HepG2 (cell line): ENCODE measurements around the gene NUP85. TPM values are rescaled to one million over a fixed set of nuclear protein-coding genes. Genes with fewer than 3 reads are reported as not detected.

Source experiments
- FIP1L1 ChIP-seq: fragments of 200-400 bp; formaldehyde crosslinking; IDR thresholded peaks from 2 replicates; pipeline ENCODE4 v1.6.1; 2018; ENCODE audit warnings: low read depth, mild to moderate bottlenecking, low read length, moderate library complexity, borderline replicate concordance; ENCODE audit not compliant: insufficient read depth
- FLYWCH1 ChIP-seq: sonication (generic); formaldehyde crosslinking; IDR thresholded peaks from 2 replicates; pipeline ENCODE4 v1.8.1; 2023; ENCODE audit warnings: mild to moderate bottlenecking, missing genetic modification reagents
- GFI1 ChIP-seq: sonication (generic); formaldehyde crosslinking; IDR thresholded peaks from 2 replicates; pipeline ENCODE4 v1.5.0; 2020; ENCODE audit warnings: missing genetic modification reagents, mild to moderate bottlenecking, borderline replicate concordance
- HNRNPH1 ChIP-seq: fragments of 200-400 bp; formaldehyde crosslinking; optimal IDR thresholded peaks from 2 replicates; pipeline ENCODE3; 2017; ENCODE audit warnings: mild to moderate bottlenecking, low read depth, low read length
- ISX ChIP-seq: sonication (generic); formaldehyde crosslinking; conservative IDR thresholded peaks from 2 replicates; pipeline ENCODE4 v1.5.0; 2020; ENCODE audit warnings: missing genetic modification reagents
- NBN ChIP-seq: fragments of 450-650 bp; conservative IDR thresholded peaks from 2 replicates; pipeline ENCODE4 v1.6.1; 2017
- NR3C1 ChIP-seq: sonication (generic); formaldehyde crosslinking; IDR thresholded peaks from 2 replicates; pipeline ENCODE4 v1.4.0; 2020; ENCODE audit warnings: missing genetic modification reagents
- SMAD1 ChIP-seq: sonication (generic); formaldehyde crosslinking; IDR thresholded peaks from 2 replicates; pipeline ENCODE4 v1.4.0; 2020; ENCODE audit warnings: missing genetic modification reagents, low read depth, mild to moderate bottlenecking, borderline replicate concordance
- TEAD3 ChIP-seq: optimal IDR thresholded peaks from 2 replicates; pipeline ENCODE3; 2016; ENCODE audit warnings: borderline replicate concordance
- TMF1 ChIP-seq: sonication (generic); formaldehyde crosslinking; IDR thresholded peaks from 2 replicates; pipeline ENCODE4 v1.8.1; 2022; ENCODE audit warnings: low read depth, missing genetic modification reagents
- TP53 ChIP-seq: sonication (generic); formaldehyde crosslinking; conservative IDR thresholded peaks from 2 replicates; pipeline ENCODE4 v1.4.0; 2020; ENCODE audit warnings: missing genetic modification reagents
- ZBTB26 ChIP-seq: IDR thresholded peaks from 2 replicates; pipeline ENCODE4 v1.6.1; 2016; ENCODE audit warnings: missing compliant biosample characterization, missing genetic modification reagents, borderline replicate concordance
- ZNF121 ChIP-seq: sonication (generic); formaldehyde crosslinking; IDR thresholded peaks from 2 replicates; pipeline ENCODE4 v1.5.0; 2020; ENCODE audit warnings: mild to moderate bottlenecking, missing genetic modification reagents
- ZNF136 ChIP-seq: sonication (generic); formaldehyde crosslinking; IDR thresholded peaks from 2 replicates; pipeline ENCODE4 v1.8.1; 2022; ENCODE audit warnings: low read depth, mild to moderate bottlenecking, moderate library complexity, missing genetic modification reagents
- ZNF143 ChIP-seq: sonication (generic); formaldehyde crosslinking; IDR thresholded peaks from 2 replicates; pipeline ENCODE4 v1.4.0; 2020; ENCODE audit warnings: missing genetic modification reagents
- ZNF335 ChIP-seq: sonication (generic); formaldehyde crosslinking; IDR thresholded peaks from 2 replicates; pipeline ENCODE4 v1.4.0; 2020; ENCODE audit warnings: missing genetic modification reagents
- ZNF547 ChIP-seq: sonication (generic); formaldehyde crosslinking; IDR thresholded peaks from 2 replicates; pipeline ENCODE4 v1.5.1; 2020; ENCODE audit warnings: mild to moderate bottlenecking, missing genetic modification reagents
- ZNF556 ChIP-seq: sonication (generic); formaldehyde crosslinking; IDR thresholded peaks from 2 replicates; pipeline ENCODE4 v1.4.0; 2020; ENCODE audit warnings: mild to moderate bottlenecking, missing genetic modification reagents, borderline replicate concordance
- ZNF563 ChIP-seq: sonication (generic); formaldehyde crosslinking; IDR thresholded peaks from 2 replicates; pipeline ENCODE4 v1.8.0; 2022; ENCODE audit warnings: mild to moderate bottlenecking, moderate library complexity, missing genetic modification reagents
- polyA plus RNA-seq, 8 experiments: library from polyadenylated mRNA; depleted of rRNA in 3 of 8; stranded (reverse) in 7 of 8; unstranded in 1 of 8; fragments of >200 nt; fragmentation: Illumina TruSeq in 4 of 8; extraction: Trizol in 4 of 8; gene quantifications; 2 replicates each; pipeline versions ENCODE4 v1.2.1 to v1.2.3, GENCODE V29; 2011 to 2016; ENCODE audit warnings: low read depth in 4 of 8, missing spikeins in 1 of 8, mixed read lengths in 1 of 8; ENCODE audit not compliant: insufficient read depth in 1 of 8
- total RNA-seq, 5 experiments: library from RNA; depleted of rRNA; stranded (reverse); fragments of >200 nt; fragmentation: Illumina TruSeq; extraction: Trizol; gene quantifications; 2 replicates each; pipeline ENCODE4 v1.2.3, GENCODE V29; 2016; ENCODE audit warnings: low read depth in 1 of 5
- TF ChIP-seq, protein P1 (sequence below): sonication (generic); formaldehyde crosslinking; IDR thresholded peaks from 2 replicates; pipeline ENCODE4 v1.5.1; 2020; ENCODE audit warnings: mild to moderate bottlenecking, missing genetic modification reagents, borderline replicate concordance
- TF ChIP-seq, protein P2 (sequence below): sonication (generic); formaldehyde crosslinking; IDR thresholded peaks from 2 replicates; pipeline ENCODE4 v1.4.0; 2020; ENCODE audit warnings: missing genetic modification reagents

Gene NUP85
- total and polyA plus RNA-seq, 2 of the 13 experiments (the other 11 are each of a cell fraction or from before 2014, with no cell fraction given) = 89.1 to 124 TPM

DNA sequence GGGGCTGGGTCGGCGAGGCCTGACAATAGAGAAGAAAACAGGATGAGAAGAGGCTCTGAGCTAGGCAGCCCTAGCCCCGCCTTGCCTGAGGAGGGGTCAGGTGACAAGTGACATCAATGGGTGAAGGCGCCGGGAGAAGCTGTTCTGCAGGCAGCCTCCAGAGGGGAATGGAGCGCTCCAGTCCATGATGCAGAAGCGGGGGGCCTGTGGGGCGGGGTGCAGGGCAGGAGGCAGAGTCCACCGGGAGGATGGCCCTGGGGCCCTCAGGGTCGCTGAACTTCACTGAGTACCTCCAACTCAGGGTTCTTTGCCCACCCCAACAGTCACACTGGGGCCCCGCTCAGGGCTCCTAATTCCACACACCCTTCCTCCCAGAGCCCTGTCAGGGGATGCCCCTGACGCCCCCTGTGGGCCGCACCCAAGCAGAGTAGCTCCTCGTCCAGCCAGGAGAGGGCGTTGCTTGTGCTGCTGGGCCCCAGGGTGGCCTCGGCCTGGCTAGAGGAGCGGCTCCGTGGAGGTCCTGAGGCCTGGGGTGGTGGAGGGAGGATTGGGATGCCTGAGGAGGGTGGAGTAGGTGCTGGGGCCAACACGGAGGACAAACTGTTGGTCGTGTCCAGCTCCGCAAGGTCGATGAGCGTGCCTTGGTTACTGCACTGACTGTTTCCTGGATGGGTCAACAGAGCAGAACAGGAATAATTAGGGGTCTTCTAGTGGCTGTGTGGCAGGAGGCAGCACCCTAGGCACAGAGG is 35.1 kb downstream of the NUP85 start (continued):
- TF ChIP-seq FIP1L1 (no peak), ZNF136 (no peak), ZNF143 (CRISPR knock-in tag) (no peak), ZNF335 (0 out of 2 replicates have a peak, but pooled peaks have one; percentile 44), ZNF556 (0 out of 2 replicates have a peak, but pooled peaks have one; percentile 46), GFI1 (CRISPR knock-in tag) (no peak), ZNF547 (no peak), TP53 (no peak), TEAD3 (peak; percentile 29), ZNF121 (no peak), ISX (CRISPR knock-in tag) (no peak), NBN (no peak), SMAD1 (CRISPR knock-in tag) (no peak), NR3C1 (CRISPR knock-in tag) (no peak), FLYWCH1 (CRISPR knock-in tag) (no peak), ZBTB26 (no peak), HNRNPH1 (no peak), ZNF563 (CRISPR knock-in tag) (no peak), TMF1 (CRISPR knock-in tag) (no peak)
- TF ChIP-seq, protein P1, sequence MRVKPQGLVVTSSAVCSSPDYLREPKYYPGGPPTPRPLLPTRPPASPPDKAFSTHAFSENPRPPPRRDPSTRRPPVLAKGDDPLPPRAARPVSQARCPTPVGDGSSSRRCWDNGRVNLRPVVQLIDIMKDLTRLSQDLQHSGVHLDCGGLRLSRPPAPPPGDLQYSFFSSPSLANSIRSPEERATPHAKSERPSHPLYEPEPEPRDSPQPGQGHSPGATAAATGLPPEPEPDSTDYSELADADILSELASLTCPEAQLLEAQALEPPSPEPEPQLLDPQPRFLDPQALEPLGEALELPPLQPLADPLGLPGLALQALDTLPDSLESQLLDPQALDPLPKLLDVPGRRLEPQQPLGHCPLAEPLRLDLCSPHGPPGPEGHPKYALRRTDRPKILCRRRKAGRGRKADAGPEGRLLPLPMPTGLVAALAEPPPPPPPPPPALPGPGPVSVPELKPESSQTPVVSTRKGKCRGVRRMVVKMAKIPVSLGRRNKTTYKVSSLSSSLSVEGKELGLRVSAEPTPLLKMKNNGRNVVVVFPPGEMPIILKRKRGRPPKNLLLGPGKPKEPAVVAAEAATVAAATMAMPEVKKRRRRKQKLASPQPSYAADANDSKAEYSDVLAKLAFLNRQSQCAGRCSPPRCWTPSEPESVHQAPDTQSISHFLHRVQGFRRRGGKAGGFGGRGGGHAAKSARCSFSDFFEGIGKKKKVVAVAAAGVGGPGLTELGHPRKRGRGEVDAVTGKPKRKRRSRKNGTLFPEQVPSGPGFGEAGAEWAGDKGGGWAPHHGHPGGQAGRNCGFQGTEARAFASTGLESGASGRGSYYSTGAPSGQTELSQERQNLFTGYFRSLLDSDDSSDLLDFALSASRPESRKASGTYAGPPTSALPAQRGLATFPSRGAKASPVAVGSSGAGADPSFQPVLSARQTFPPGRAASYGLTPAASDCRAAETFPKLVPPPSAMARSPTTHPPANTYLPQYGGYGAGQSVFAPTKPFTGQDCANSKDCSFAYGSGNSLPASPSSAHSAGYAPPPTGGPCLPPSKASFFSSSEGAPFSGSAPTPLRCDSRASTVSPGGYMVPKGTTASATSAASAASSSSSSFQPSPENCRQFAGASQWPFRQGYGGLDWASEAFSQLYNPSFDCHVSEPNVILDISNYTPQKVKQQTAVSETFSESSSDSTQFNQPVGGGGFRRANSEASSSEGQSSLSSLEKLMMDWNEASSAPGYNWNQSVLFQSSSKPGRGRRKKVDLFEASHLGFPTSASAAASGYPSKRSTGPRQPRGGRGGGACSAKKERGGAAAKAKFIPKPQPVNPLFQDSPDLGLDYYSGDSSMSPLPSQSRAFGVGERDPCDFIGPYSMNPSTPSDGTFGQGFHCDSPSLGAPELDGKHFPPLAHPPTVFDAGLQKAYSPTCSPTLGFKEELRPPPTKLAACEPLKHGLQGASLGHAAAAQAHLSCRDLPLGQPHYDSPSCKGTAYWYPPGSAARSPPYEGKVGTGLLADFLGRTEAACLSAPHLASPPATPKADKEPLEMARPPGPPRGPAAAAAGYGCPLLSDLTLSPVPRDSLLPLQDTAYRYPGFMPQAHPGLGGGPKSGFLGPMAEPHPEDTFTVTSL = no peak
- TF ChIP-seq, protein P2, sequence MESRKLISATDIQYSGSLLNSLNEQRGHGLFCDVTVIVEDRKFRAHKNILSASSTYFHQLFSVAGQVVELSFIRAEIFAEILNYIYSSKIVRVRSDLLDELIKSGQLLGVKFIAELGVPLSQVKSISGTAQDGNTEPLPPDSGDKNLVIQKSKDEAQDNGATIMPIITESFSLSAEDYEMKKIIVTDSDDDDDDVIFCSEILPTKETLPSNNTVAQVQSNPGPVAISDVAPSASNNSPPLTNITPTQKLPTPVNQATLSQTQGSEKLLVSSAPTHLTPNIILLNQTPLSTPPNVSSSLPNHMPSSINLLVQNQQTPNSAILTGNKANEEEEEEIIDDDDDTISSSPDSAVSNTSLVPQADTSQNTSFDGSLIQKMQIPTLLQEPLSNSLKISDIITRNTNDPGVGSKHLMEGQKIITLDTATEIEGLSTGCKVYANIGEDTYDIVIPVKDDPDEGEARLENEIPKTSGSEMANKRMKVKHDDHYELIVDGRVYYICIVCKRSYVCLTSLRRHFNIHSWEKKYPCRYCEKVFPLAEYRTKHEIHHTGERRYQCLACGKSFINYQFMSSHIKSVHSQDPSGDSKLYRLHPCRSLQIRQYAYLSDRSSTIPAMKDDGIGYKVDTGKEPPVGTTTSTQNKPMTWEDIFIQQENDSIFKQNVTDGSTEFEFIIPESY = peak; percentile 67; the same call in 1 of the 2 replicates
